HTERT RPE-1 (cell line): ENCODE results near the gene FAM131A.

Experiments used
- in situ Hi-C: fragments of 300-500 bp; cut with MboI; formaldehyde crosslinking; loops from 4 replicates; pipeline ENCODE4 v1.14.3; 2020; ENCODE audit warnings: low sequenced_read_pairs

The FAM131A gene

GRCh38 chr3:184354754-184355153 lies 17.4 kb downstream of the FAM131A start:
- in situ Hi-C loops: no loop called here

GRCh38 chr3:184355261-184356040 lies 18.1 kb downstream of the FAM131A start:
- in situ Hi-C loops: no loop called here

DNA sequence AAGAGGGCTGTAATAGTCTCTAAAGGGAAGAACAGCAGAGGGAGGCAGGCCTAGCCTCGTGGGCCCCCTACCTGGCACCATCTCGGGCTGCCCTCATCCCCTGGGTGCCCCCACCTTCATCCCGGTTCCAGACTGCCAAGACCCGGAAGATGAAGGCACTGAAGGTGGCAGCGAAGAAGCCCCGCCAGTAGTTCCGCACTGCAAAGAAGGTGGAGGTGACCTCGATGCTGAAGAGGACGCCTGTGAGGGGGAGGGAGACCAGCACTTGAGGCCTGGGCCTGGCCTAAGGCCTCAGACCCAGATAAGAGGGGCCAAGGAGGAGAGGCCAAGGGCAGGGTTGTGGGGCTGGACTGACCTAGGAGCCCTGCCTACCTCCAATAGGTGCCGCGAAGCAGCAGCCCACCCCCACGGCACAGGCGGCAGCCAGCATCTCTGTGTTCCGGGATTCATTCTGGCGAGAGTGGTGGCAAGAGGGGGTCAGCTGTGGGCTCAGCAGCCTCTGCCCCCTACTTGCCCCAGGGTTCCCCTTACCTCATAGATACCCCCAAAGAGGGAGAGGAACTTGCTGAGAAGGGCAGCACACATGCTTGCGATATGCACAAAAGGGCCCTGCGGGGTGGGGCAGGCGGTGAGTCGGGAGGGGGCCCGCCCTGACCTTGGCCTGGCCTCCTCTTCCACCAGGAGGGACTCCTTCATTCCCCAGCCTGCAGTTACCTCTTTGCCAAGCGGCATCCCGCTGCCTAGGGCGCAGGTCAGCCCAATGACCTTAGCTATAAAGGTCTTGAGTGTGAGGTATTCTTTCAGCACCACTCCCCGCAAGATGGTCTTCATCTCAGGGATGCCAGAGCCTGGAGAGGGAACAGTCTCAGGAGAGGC lies 20.1 kb downstream of the FAM131A start:
- in situ Hi-C loops: no loop called here

DNA sequence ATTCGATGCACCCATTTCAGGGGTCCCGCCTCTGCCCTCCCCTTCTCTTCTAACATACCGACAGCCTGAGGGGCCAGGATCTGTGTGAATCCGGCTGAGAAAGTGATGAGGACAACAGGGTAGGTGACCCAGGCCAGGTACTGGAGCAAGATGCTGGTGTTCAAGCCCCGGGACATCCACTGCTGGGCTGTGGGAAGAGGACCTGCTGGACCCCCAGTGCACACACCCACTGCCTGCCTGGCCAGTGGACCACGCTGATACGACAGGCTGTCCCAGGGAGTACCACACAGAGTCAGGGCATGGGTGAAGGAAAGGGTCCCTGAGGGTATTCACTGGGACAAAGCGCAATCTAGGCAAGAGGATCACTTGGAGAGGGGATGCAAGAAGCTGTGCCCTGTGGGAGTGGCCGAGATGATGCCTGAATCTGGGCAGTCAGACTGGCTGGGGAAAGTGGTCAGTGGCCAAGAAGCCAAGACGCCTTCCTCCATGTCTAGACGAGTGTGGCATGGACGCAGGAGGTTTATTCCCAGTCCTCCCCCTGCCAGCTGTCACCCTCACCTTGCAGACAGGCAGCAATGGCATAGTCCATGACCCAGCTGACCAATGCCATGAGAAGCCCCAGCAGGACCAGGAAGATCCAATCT lies 20.8 kb downstream of the FAM131A start:
- in situ Hi-C loops: no loop called here

- in situ Hi-C loops: no loop called here
Observed at GRCh38 chr3:184358921-184359350, 21.5 kb downstream of the FAM131A start.

- in situ Hi-C loops: no loop called here
Observed at GRCh38 chr3:184359610-184360009, 22.2 kb downstream of the FAM131A start.

DNA sequence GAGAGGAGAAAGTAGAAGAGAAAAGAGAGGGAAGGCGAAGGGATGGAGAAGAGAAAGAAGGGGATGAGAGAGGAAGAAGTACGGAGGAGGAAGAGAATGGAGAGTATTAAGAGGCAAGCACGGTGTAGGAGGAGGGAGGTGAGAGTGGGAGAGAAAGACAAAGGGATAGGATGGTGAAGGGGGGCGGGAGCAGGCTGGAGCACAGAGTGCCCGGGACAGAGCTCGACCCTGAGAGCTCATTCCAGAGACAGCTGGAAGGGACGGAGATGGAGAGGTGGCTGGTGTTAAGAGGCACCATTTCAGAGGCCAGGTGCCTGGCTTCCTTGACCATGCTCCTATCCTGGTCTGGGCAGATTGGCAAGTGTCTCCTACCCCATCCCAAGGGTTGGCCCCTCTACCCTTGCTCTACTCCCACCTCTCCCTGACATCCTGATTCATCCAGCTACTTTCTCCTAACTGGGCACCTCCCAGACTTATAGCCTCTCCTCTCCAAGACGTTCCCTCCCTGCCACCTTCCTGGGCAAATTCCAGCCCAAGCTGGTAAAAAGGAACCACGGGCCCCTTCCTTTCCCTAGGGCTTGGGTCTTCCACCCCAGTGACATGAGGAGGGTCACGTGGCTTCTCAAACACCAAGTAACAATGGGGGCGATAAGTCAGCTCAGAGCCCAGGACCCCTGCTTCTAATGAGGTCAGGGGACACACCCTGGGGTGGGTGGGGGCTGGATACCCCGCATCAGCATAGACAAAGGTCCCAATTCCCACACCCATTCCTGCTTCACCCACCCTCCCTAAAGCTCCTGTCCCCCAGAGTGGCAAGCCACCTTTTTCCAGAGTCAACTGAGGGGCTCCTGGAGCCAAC lies 22.9 kb downstream of the FAM131A start:
- in situ Hi-C loops: no loop called here

GRCh38 chr3:184360929-184361531 lies 23.6 kb downstream of the FAM131A start:
- in situ Hi-C loops: no loop called here

DNA sequence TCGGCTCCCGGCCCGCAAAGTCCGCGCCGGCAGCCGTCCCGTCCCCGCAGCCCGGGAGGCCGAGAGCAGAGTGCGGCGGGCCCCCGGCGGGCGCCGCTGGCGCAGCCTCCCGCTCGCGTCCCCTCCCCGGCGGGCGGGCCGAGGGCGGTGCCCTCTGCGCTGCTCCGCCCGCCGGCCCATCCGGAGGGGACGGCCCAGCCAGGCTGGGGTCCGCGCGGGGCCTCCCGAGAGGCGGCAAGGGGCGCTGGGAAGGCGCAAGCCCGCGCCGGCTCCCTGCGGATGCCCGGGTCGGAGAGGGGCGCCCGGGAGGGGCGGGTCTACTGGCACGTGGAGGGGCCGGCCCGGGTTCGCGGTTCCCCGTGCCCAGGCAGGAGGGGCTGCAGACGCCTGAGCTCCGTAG lies 24.1 kb downstream of the FAM131A start, which contains the start of the genes CLCN2 and POLR2H:
CLCN2 (minus strand) TSS at position 74 of the 400 bp plus-strand sequence. CDS start 126 bp downstream, outside the sequence.
POLR2H (plus strand) TSS at position 179 of the 400 bp plus-strand sequence. CDS start 1,783 bp downstream, outside the sequence.
- in situ Hi-C loops: no loop called here

DNA sequence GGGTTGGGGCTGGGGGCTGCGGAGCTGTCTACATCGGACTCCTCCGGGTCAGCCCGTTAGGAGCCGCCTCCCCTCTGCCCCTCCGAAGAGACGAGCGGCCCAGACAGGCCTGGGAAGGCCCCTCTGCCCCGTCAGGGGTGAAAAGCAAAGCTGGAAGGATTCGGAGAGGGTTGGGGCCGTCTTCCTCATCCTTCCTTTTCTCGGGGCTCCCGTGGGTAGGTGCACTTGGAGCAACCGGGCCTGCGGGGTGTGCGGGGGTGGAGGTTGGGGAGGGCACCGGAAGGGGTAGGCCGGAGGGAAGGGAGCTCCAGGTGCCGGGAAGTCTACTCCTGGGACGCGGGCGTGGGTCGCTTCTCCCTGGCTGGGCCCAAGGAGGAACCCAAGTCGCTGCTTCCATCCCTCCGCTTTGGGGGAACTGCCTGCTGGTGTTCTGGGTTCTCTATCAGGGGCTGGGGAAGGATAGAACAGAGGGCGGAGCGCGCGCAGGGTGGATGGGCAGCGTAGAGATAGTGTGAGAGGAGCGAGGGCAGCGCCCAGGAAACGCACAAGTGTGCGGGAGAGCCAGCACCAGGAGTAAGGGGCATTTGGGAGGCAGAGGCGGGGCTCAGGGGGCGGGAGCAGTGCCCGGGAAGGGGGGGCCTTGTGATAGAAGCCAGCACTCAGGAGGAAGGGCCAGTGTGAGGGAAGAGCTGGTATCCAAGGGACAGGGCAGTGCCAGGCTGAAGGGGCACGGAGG lies 24.7 kb downstream of the FAM131A start:
- in situ Hi-C loops: no loop called here

DNA sequence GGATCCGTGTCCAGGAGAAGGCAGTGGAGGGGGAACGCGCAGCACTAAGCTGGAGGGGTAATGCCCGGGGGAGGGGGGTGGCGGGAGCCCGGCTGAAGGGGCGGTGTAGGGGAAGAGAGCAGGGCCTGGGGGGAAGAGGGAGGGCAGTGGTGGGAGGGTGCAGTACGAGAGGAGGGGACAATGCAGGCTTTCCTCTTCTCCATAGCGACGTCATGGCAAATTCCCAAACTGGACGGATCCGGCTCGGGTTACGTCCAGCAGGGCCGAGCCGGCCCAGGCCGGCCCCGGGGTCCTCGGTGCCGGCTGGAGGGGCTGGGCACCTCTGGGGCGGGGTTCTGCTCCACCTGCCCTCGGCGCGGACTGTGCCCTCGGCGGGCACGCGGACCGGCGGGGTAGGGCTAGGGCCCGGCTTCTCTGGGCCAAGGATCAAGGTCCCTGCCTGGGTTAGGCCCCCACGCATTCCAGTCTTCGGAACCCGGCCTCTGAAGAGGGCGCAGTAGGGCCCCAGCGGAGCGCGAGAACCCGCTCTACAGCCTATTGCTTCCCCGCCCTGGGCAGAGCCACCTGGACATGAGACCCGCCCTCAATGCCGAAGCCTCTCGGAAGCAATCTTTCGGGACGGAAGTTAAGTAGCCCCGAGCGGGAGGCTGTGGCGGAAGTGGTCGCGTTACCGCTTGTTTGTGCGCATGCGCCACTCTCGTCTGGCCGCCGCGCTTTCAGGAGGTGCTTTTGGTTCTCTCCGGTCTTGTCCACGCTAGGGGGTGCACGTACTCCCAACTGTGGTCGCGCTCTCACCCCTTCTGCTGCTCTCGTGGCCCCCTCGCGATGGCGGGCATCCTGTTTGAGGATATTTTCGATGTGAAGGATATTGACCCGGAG lies 25.5 kb downstream of the FAM131A start:
- in situ Hi-C loops: no loop called here

GRCh38 chr3:184366619-184367289 lies 29.4 kb downstream of the FAM131A start:
- in situ Hi-C loops: no loop called here

DNA sequence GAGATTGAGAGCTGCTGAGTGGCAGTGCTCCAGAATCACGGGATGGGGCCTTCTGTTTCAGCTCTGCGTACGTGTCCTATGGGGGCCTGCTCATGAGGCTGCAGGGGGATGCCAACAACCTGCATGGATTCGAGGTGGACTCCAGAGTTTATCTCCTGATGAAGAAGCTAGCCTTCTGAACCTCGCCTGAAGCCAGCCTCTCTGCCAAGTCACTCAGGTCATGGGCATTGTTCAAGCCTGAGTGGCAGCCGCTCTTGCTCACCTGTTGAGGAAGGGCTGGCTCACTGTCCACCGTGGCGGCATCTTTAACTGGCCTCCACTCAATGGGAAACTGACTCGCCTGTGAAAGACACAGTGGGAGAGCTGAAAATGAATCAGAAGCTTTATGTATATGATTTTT lies 30.7 kb downstream of the FAM131A start:
- in situ Hi-C loops: no loop called here

DNA sequence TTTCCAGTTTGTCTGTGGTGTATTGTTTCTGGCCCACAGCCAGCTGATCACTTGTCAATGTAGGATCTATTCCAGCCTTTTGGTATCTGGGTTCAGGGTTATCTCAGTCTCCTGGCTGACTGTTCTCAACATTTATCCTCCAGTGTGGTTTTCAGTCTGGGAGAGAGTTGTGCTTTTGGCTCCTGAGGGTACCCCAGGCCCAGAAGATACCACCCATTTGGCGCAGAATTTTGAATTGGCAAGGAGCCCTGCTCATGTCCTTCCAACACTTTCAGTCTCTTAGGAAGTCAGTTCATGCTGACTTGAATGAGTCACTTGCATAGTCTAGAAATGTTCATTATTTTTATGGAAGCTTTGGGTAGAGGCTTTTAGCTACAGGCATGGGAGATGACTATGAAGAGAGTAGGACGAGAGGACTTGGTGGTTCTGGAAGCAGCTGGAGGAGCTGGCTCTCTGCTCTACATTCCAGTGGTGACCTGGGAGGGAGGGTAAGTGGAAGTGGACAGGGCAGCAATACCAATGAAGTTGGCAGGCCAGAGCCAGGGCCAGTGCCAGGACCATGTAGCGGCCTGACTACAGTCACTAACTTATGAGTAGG lies 31.3 kb downstream of the FAM131A start:
- in situ Hi-C loops: no loop called here

- in situ Hi-C loops: no loop called here
Observed at GRCh38 chr3:184371570-184372018, 34.2 kb downstream of the FAM131A start.

DNA sequence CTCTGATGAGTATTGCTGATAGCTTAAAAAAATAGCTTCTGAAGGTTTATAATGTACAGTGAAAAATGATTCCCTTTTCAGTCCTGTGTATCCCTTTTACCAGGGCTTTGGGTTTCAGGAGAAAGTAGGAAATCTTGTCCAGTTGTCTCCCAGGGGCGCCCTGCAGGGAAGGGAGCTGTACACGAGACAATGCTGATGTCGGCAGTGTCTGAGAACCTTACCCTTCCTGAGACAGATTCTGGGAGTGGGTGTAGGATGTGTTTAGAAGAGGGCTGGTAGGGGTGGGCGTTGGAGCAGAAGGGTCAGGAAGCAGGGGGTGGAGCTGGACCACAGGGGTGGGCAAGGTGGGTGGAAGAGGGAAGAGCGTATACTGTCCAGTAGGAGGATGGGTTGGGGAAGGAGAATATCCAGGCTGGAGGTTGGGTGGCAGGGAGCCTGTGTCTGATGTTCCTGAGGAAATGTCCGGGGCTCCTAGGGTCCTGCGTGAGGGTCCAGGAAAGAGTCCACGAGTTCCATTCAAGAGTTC lies 35.0 kb downstream of the FAM131A start:
- in situ Hi-C loops: no loop called here

- in situ Hi-C loops: no loop called here
Observed at GRCh38 chr3:184372911-184373310, 35.5 kb downstream of the FAM131A start.
